H1 (cell line): Measurements from ENCODE around the gene LRRC8D. TPM values are rescaled to one million over a fixed set of nuclear protein-coding genes. Genes with fewer than 3 reads are reported as not detected.
"Not testable (repeated sequence)": the region's sequence is repeated elsewhere in the genome, so short reads cannot be mapped to it uniquely, and the experiment has no call there.

Experiments
- CTCF ChIA-PET: fragments of 300-600 bp; sonication (Branson Sonifier 250); formaldehyde crosslinking; loops from one replicate; lab custom pipeline; 2021; ENCODE audit not compliant: partially characterized antibody; lab: Charles Lee
- POLR2A ChIA-PET: fragments of 300-600 bp; sonication (Branson Sonifier 250); formaldehyde crosslinking; loops from one replicate; lab custom pipeline; 2021; ENCODE audit warnings: inconsistent platforms; ENCODE audit not compliant: partially characterized antibody; lab: Charles Lee
- DNase-seq, 2 experiments: peaks; one replicate each; pipeline versions ENCODE4 v3.0.0 to v3.0.0-alpha.2; 2010 to 2022; ENCODE audit warnings: low spot score in 2 of 2, low read depth in 1 of 2, mixed read lengths in 1 of 2
- FAIRE-seq: peaks from 2 replicates; lab custom pipeline; 2011; peaks lifted over from hg19 to GRCh38; lab: Jason Lieb, UNC
- H2AFZ ChIP-seq: 2 replicates; pipeline ENCODE4 v1.8.1; 2012; ENCODE audit warnings: low read length, inconsistent platforms
- H2AK5ac ChIP-seq: 2 replicates; pipeline ENCODE4 v1.6.1; 2013; ENCODE audit warnings: low read depth, low read length
- H2BK120ac ChIP-seq: replicated peaks from 2 replicates; pipeline ENCODE3; 2013; ENCODE audit warnings: low read depth, low read length, inconsistent platforms
- H2BK12ac ChIP-seq: 2 replicates; pipeline ENCODE4 v1.6.1; 2013; ENCODE audit warnings: low read depth, low read length
- H2BK15ac ChIP-seq: 2 replicates; pipeline ENCODE4 v1.6.1; 2013; ENCODE audit warnings: low read length
- H2BK20ac ChIP-seq: 2 replicates; pipeline ENCODE4 v1.6.1; 2013; ENCODE audit warnings: low read length
- H2BK5ac ChIP-seq: 2 replicates; pipeline ENCODE4 v1.6.1; 2013; ENCODE audit warnings: low read depth, low read length
- H3K14ac ChIP-seq: 2 replicates; pipeline ENCODE4 v1.6.1; 2013; ENCODE audit warnings: inconsistent platforms; ENCODE audit not compliant: insufficient read length
- H3K18ac ChIP-seq: 2 replicates; pipeline ENCODE4 v1.6.1; 2013; ENCODE audit warnings: low read length; ENCODE audit errors: extremely low read depth
- H3K23ac ChIP-seq: 2 replicates; pipeline ENCODE4 v1.6.1; 2013; ENCODE audit warnings: inconsistent platforms; ENCODE audit not compliant: insufficient read length
- H3K23me2 ChIP-seq: 2 replicates; pipeline ENCODE4 v1.6.1; 2013; ENCODE audit warnings: low read depth, low read length
- H3K27ac ChIP-seq: 2 replicates; pipeline ENCODE4 v1.6.1; 2011; ENCODE audit warnings: low read depth, low read length, inconsistent platforms
- H3K27me3 ChIP-seq, 4 experiments: replicated peaks in 1 of 4; 1 replicate in 1 of 4; 2 replicates in 3 of 4; pipeline versions ENCODE4 v1.6.1 to v1.8.1; 2011 to 2013; ENCODE audit warnings: low read length in 3 of 4, mild to moderate bottlenecking in 3 of 4, inconsistent platforms in 2 of 4, mixed read lengths in 2 of 4, moderate library complexity in 1 of 4; ENCODE audit not compliant: control insufficient read depth in 3 of 4, insufficient read depth in 3 of 4; ENCODE audit errors: extremely low read depth in 1 of 4
- H3K36me3 ChIP-seq, 4 experiments: 2 replicates each; pipeline versions ENCODE4 v1.6.1 to v1.8.1; 2011 to 2013; ENCODE audit warnings: mild to moderate bottlenecking in 4 of 4, low read length in 3 of 4, moderate library complexity in 2 of 4, control low read depth in 1 of 4, inconsistent platforms in 1 of 4; ENCODE audit not compliant: insufficient read depth in 4 of 4, control insufficient read depth in 2 of 4
- H3K4ac ChIP-seq: replicated peaks from 2 replicates; pipeline ENCODE3; 2013; ENCODE audit warnings: low read length, low read depth, mixed read lengths, inconsistent platforms; ENCODE audit not compliant: insufficient read length
- H3K4me1 ChIP-seq, 4 experiments: replicated peaks in 1 of 4; 1 replicate in 1 of 4; 2 replicates in 3 of 4; pipeline versions ENCODE4 v1.6.1 to v1.8.1; 2011 to 2013; ENCODE audit warnings: low read length in 3 of 4, inconsistent platforms in 2 of 4, mixed read lengths in 1 of 4; ENCODE audit not compliant: insufficient read depth in 4 of 4, control insufficient read depth in 3 of 4
- H3K4me2 ChIP-seq, 2 experiments: 2 replicates each; pipeline versions ENCODE4 v1.6.1 to v1.8.1; 2011 to 2013; ENCODE audit warnings: low read depth in 2 of 2, low read length in 2 of 2, control low read depth in 1 of 2, inconsistent platforms in 1 of 2, mild to moderate bottlenecking in 1 of 2; ENCODE audit not compliant: insufficient read depth in 1 of 2
- H3K4me3 ChIP-seq, 4 experiments: fragments of 200-600, 300-600 bp in 1 of 4; sonication (generic), shearing (Covaris generic), sonication (Bioruptor Twin) in 1 of 4; 2 replicates each; pipeline versions ENCODE4 v1.5.1 to v1.8.1; 2011 to 2016; ENCODE audit warnings: low read length in 4 of 4, low read depth in 3 of 4, control low read depth in 2 of 4, inconsistent platforms in 2 of 4, mild to moderate bottlenecking in 2 of 4, mixed read lengths in 1 of 4, moderate library complexity in 1 of 4; ENCODE audit not compliant: insufficient read depth in 2 of 4; ENCODE audit errors: extremely low read depth in 1 of 4
- H3K56ac ChIP-seq: replicated peaks from 2 replicates; pipeline ENCODE3; 2013; ENCODE audit warnings: low read depth, mild to moderate bottlenecking, mixed read lengths, low read length, inconsistent platforms; ENCODE audit not compliant: insufficient read length
- H3K79me1 ChIP-seq: 2 replicates; pipeline ENCODE4 v1.6.1; 2013; ENCODE audit warnings: low read depth, low read length, control low read depth
- H3K79me2 ChIP-seq, 2 experiments: 2 replicates each; pipeline versions ENCODE4 v1.6.1 to v1.8.1; 2012 to 2013; ENCODE audit warnings: low read length in 2 of 2, mild to moderate bottlenecking in 2 of 2, inconsistent platforms in 1 of 2; ENCODE audit not compliant: insufficient read depth in 2 of 2, control insufficient read depth in 1 of 2
- H3K9ac ChIP-seq, 4 experiments: replicated peaks in 1 of 4; 1 replicate in 1 of 4; 2 replicates in 3 of 4; pipeline versions ENCODE4 v1.6.1 to v1.8.1; 2011 to 2013; ENCODE audit warnings: low read depth in 3 of 4, low read length in 3 of 4, control low read depth in 2 of 4, mild to moderate bottlenecking in 2 of 4, moderate library complexity in 2 of 4, inconsistent platforms in 1 of 4; ENCODE audit errors: extremely low read depth in 1 of 4
- H3K9me3 ChIP-seq, 2 experiments: 2 replicates each; pipeline versions ENCODE4 v1.6.1 to v1.8.1; 2012 to 2013; ENCODE audit warnings: mild to moderate bottlenecking in 2 of 2, moderate library complexity in 2 of 2, control low read depth in 1 of 2, inconsistent platforms in 1 of 2, low read depth in 1 of 2, low read length in 1 of 2, mixed read lengths in 1 of 2; ENCODE audit not compliant: insufficient read depth in 2 of 2
- H4K20me1 ChIP-seq, 2 experiments: replicated peaks in 1 of 2; 2 replicates each; pipeline versions ENCODE3 to v1.8.1; 2011 to 2013; ENCODE audit warnings: inconsistent platforms in 2 of 2, low read length in 2 of 2, mild to moderate bottlenecking in 1 of 2; ENCODE audit not compliant: insufficient read depth in 2 of 2, control insufficient read depth in 1 of 2
- H4K5ac ChIP-seq: 2 replicates; pipeline ENCODE4 v1.6.1; 2013; ENCODE audit warnings: low read length, low read depth, mixed read lengths, inconsistent platforms; ENCODE audit not compliant: insufficient read length
- H4K8ac ChIP-seq: 2 replicates; pipeline ENCODE4 v1.8.0; 2013; ENCODE audit warnings: mild to moderate bottlenecking, moderate library complexity, low read length, inconsistent platforms; ENCODE audit not compliant: insufficient read depth; ENCODE audit errors: extremely low read depth
- H4K91ac ChIP-seq: replicated peaks from 2 replicates; pipeline ENCODE3; 2013; ENCODE audit warnings: low read length, mixed read lengths, inconsistent platforms; ENCODE audit not compliant: insufficient read length
- WGBS, 2 experiments: shearing (Covaris generic) in 1 of 2; methylation state at CpG; one replicate each; pipeline versions ENCODE4 v1.1.6 to v1.1.7; 2013 to 2015; ENCODE audit warnings: low lambda C conversion rate in 2 of 2, mixed read lengths in 2 of 2, inconsistent platforms in 1 of 2, low coverage in 1 of 2, missing lambda C conversion rate in 1 of 2; ENCODE audit not compliant: insufficient replicate concordance in 2 of 2, insufficient coverage in 1 of 2, insufficient read length in 1 of 2; ENCODE audit errors: extremely low coverage in 1 of 2, missing lambda C conversion rate in 1 of 2; 5-methylcytosine and 5-hydroxymethylcytosine counted together
- polyA plus RNA-seq, 7 experiments: library from polyadenylated mRNA; depleted of rRNA in 3 of 7; stranded (reverse) in 5 of 7; unstranded in 2 of 7; fragments of >200 nt in 5 of 7; fragments of 200-250 nt in 2 of 7; gene quantifications; 1 replicate in 5 of 7; 2 replicates in 1 of 7; 4 replicates in 1 of 7; pipeline versions ENCODE4 v1.2.1 to v1.2.3, GENCODE V29; 2011 to 2013; ENCODE audit warnings: missing spikeins in 2 of 7, mixed read lengths in 2 of 7
- total RNA-seq: library from RNA; stranded (reverse); fragmentation: NEBNext Ultra II Directional; extraction: Animal tissue kit (Norgen Biotek cat#: 25700); gene quantifications from 2 replicates; pipeline ENCODE4 v1.2.1, GENCODE V29; 2021

The LRRC8D gene
- total and polyA plus RNA-seq, 2 of the 8 experiments (the other 6 are each of a cell fraction or from before 2014, with no cell fraction given) = 42.0 to 58.5 TPM

DNA sequence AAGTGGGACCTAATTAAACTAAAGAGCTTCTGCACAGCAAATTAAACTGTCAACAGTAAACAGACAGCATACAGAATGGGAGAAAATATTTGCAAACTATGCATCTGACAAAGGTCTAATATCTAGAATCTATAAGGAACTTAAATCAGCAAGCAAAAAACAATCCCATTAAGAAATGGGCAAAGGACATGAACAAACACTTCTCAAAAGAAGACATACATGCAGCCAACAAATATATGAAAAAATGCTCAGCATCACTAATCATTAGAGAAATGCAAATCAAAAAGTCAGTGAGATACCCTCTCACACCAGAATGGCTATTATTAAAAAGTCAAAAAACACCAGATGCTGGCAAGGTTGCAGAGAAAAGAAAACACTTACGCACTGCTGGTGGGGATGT is 103.2 kb downstream of the LRRC8D start:
- WGBS, 2 experiments = 75% methylated on average over 1 of the region's 1 CpG; no CpG with 5 or more reads in 1 of the 2 experiments
- H2BK120ac ChIP-seq, H3K56ac ChIP-seq, H2BK12ac ChIP-seq, FAIRE-seq, H2BK20ac ChIP-seq, H2AFZ ChIP-seq, H4K91ac ChIP-seq, H3K4ac ChIP-seq, H2AK5ac ChIP-seq, H3K27me3 ChIP-seq, H4K8ac ChIP-seq, H4K20me1 ChIP-seq, H3K4me2 ChIP-seq, DNase-seq, H2BK15ac ChIP-seq, H3K4me3 ChIP-seq, H3K23ac ChIP-seq, POLR2A ChIA-PET, H3K79me1 ChIP-seq, H3K23me2 ChIP-seq, H3K9ac ChIP-seq, H2BK5ac ChIP-seq, H3K27ac ChIP-seq, H4K5ac ChIP-seq, H3K14ac ChIP-seq, H3K9me3 ChIP-seq, H3K18ac ChIP-seq: not testable (repeated sequence)
- H3K4me1 ChIP-seq = peaks cover 0 to 11% (median 4%) of the 10 kb centered on the region in 4 experiments; a peak in 3 of 7 replicates
- CTCF ChIA-PET = interaction anchor here (0.7 to 1.1 kb wide), 2 partner anchors 8 to 115 kb away, joined by 3 read pairs; no protein-coding TSS in a partner anchor
- peaks cover 0 to 17% (median 6%) of the 10 kb centered on the region in 4 experiments; a peak in 4 of 8 replicates for H3K36me3 ChIP-seq
- H3K79me2 ChIP-seq = peaks cover 0 to 21% of the 10 kb centered on the region in 2 experiments; a peak in 2 of 4 replicates
